ENCODE data around the gene PTCH2.
"Not testable (repeated sequence)": the region's sequence is repeated elsewhere in the genome, so short reads cannot be mapped to it uniquely, and the experiment has no call there.

DNA sequence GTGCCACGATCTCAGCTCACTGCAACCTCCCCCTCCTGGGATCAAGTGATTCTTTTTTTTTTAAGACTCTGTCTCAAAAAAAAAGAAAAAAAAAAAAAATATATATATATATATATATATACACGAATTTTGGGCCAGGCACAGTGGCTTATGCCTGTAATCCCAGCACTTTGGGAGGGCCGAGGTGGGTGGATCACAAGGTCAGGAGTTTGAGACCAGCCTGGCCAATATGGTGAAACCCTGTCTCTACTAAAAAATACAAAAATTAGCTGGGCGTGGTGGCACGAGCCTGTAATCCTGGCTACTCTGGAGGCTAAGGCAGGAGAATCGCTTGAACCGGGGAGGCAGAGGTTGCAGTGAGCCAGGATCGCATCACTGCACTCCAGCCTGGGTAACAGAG lies 45.2 kb downstream of the PTCH2 start:
- TF ChIP-seq, protein P1, sequence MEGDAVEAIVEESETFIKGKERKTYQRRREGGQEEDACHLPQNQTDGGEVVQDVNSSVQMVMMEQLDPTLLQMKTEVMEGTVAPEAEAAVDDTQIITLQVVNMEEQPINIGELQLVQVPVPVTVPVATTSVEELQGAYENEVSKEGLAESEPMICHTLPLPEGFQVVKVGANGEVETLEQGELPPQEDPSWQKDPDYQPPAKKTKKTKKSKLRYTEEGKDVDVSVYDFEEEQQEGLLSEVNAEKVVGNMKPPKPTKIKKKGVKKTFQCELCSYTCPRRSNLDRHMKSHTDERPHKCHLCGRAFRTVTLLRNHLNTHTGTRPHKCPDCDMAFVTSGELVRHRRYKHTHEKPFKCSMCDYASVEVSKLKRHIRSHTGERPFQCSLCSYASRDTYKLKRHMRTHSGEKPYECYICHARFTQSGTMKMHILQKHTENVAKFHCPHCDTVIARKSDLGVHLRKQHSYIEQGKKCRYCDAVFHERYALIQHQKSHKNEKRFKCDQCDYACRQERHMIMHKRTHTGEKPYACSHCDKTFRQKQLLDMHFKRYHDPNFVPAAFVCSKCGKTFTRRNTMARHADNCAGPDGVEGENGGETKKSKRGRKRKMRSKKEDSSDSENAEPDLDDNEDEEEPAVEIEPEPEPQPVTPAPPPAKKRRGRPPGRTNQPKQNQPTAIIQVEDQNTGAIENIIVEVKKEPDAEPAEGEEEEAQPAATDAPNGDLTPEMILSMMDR (IDR thresholded peaks at IDR 0.05): not testable (repeated sequence)
- not testable (repeated sequence) for TF ChIP-seq POLR2A (IDR thresholded peaks at IDR 0.05)
